Measurements from ENCODE around the gene MYO5A.

Gene MYO5A

DNA sequence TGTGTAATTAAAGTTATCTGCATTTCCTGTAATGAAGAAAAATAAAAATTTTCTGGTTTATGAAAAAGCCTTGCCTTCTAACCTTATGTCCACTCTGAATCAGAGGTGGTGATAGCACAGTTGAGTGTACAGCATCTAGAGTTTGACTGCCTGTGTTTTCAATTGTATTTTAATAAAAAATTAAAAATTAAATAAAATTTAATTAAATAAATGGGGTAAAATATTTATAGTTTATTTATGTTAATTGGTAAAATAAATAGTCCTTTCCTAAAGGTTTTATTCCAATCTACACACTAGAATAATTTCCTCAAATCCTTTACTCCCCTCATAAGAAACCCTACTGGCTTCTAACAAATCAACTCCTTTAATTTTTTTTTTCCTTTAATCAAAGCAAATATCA, 121.3 kb downstream of the MYO5A start:
- TF ChIP-seq, protein P1, sequence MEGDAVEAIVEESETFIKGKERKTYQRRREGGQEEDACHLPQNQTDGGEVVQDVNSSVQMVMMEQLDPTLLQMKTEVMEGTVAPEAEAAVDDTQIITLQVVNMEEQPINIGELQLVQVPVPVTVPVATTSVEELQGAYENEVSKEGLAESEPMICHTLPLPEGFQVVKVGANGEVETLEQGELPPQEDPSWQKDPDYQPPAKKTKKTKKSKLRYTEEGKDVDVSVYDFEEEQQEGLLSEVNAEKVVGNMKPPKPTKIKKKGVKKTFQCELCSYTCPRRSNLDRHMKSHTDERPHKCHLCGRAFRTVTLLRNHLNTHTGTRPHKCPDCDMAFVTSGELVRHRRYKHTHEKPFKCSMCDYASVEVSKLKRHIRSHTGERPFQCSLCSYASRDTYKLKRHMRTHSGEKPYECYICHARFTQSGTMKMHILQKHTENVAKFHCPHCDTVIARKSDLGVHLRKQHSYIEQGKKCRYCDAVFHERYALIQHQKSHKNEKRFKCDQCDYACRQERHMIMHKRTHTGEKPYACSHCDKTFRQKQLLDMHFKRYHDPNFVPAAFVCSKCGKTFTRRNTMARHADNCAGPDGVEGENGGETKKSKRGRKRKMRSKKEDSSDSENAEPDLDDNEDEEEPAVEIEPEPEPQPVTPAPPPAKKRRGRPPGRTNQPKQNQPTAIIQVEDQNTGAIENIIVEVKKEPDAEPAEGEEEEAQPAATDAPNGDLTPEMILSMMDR (IDR thresholded peaks at IDR 0.05) = no peak
- no peaks in the 10 kb centered on the region for H3K27me3 ChIP-seq (ENCODE audit: control insufficient read depth, insufficient read depth, low read length)
- H2AFZ ChIP-seq = no peak overlapping the region
- H3K9ac ChIP-seq = no peak overlapping the region
- peaks cover 3% of the 10 kb centered on the region for H3K4me1 ChIP-seq
- H3K9me3 ChIP-seq (ENCODE audit: control insufficient read depth, low read length) = no peaks in the 10 kb centered on the region
- no peaks in the 10 kb centered on the region for H3K36me3 ChIP-seq (ENCODE audit: control insufficient read depth, insufficient read depth, low read length)
- H3K27ac ChIP-seq = no peak overlapping the region
- no peaks in the 10 kb centered on the region for H3K79me2 ChIP-seq
- H3K4me2 ChIP-seq (ENCODE audit: low read length) = no peak overlapping the region
- H3K4me3 ChIP-seq (ENCODE audit: low read depth, low read length) = no peak overlapping the region

DNA sequence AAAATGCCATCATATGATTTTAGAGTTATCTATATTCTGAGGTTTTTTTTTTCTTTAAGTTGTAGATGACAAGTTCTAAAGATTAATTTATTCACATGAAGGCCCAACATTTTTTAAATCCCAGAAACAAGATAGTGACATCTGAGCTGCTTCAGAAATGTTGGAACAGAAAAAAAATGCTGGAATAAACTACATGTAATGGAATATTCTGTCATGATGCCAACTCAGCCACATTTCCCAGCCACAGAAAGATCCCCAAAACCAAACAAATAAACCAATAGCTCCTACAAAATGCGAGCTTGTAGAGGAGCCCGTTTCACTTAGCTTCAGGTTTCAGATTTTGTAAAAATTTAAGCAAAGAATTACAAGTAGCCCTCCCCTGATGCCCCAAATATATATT, 122.1 kb downstream of the MYO5A start:
- no peak overlapping the region for H3K4me2 ChIP-seq (ENCODE audit: low read length)
- H3K27me3 ChIP-seq (ENCODE audit: control insufficient read depth, insufficient read depth, low read length) = no peaks in the 10 kb centered on the region
- H3K4me1 ChIP-seq = peaks cover 3% of the 10 kb centered on the region
- H3K27ac ChIP-seq = peak overlapping the region; percentile 5
- H3K4me3 ChIP-seq (ENCODE audit: low read depth, low read length) = no peak overlapping the region
- no peaks in the 10 kb centered on the region for H3K9me3 ChIP-seq (ENCODE audit: control insufficient read depth, low read length)
- H3K9ac ChIP-seq = no peak overlapping the region
- TF ChIP-seq, protein P1 (IDR thresholded peaks at IDR 0.05) = no peak
- H3K79me2 ChIP-seq = no peaks in the 10 kb centered on the region
- H2AFZ ChIP-seq = no peak overlapping the region
- no peaks in the 10 kb centered on the region for H3K36me3 ChIP-seq (ENCODE audit: control insufficient read depth, insufficient read depth, low read length)

DNA sequence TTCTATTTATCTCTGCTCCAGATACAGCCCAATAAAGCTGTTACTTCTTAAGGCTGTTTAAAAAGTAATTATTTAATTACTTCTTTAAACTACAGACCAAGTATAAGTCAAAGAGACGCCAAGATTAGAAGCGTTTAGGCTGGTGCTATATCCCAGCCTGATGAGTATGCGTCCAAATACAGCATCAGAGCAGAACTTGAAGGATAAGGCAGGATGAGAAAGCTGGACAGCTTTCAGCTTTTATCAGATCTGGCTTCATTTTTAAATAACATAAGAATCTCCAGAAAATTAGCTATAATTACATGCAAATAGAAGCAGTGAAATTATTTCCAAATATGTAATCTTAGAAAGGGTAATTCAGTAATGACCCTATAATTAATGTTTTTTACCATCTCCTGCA, 122.8 kb downstream of the MYO5A start:
- no peak overlapping the region for H3K9ac ChIP-seq
- H3K9me3 ChIP-seq (ENCODE audit: control insufficient read depth, low read length) = no peaks in the 10 kb centered on the region
- H3K4me3 ChIP-seq (ENCODE audit: low read depth, low read length) = no peak overlapping the region
- no peak overlapping the region for H2AFZ ChIP-seq
- H3K4me1 ChIP-seq = peaks cover 3% of the 10 kb centered on the region
- no peak overlapping the region for H3K4me2 ChIP-seq (ENCODE audit: low read length)
- H3K27ac ChIP-seq = peak overlapping the region; percentile 1
- no peaks in the 10 kb centered on the region for H3K79me2 ChIP-seq
- no peaks in the 10 kb centered on the region for H3K36me3 ChIP-seq (ENCODE audit: control insufficient read depth, insufficient read depth, low read length)
- TF ChIP-seq, protein P1 (IDR thresholded peaks at IDR 0.05) = no peak
- no peaks in the 10 kb centered on the region for H3K27me3 ChIP-seq (ENCODE audit: control insufficient read depth, insufficient read depth, low read length)

DNA sequence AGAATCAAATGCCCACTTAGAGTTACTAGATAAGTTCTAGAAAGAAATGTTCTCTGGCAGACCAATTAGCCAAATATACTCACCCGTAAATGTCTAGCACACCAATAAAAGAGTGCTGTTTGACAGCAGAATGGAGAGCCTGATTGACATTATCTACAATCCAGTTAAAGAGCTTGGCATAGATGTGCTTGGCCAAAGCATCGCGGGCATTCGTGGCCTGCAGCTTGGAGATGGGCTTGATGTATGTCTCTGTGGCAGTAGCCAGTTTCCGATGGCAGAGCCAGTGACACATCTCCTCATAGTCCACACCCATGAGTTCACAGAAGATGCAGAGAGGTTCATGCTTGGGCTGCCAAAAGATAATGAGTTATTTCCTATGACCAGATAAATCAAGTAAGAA, 131.6 kb downstream of the MYO5A start:
- Histone ChIP-seq H3K4me2 (ENCODE audit: low read length) (no peak overlapping the region), H3K27me3 (ENCODE audit: control insufficient read depth, insufficient read depth, low read length) (no peaks in the 10 kb centered on the region), H3K9me3 (ENCODE audit: control insufficient read depth, low read length) (no peaks in the 10 kb centered on the region), H3K79me2 (no peaks in the 10 kb centered on the region), H3K36me3 (ENCODE audit: control insufficient read depth, insufficient read depth, low read length) (no peaks in the 10 kb centered on the region), H3K4me3 (ENCODE audit: low read depth, low read length) (no peak overlapping the region), H3K4me1 (peaks cover 4% of the 10 kb centered on the region), H2AFZ (no peak overlapping the region), H3K27ac (no peak overlapping the region), H3K9ac (no peak overlapping the region)
- TF ChIP-seq, protein P1 (IDR thresholded peaks at IDR 0.05) = no peak

DNA sequence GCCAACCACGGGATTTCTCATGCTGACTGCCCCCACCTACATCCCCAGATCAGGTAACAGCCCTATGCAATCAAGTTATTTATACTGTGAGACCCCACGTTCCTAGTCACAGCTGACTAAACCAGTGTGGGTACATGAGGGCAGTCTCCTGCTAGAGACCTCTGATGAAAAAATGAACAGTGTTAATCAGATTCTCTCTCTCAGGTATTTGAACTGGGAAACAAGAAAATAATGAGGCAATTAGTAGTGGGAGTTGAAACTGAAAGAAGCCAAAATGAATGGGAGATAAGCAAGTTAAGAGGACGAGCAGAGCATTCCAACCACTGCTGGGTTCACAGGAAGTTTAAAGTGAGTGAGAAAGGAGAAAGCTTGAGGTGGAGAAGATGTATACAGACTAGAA, 134.6 kb downstream of the MYO5A start:
- Histone ChIP-seq H3K4me1 (peaks cover 4% of the 10 kb centered on the region), H3K36me3 (ENCODE audit: control insufficient read depth, insufficient read depth, low read length) (no peaks in the 10 kb centered on the region), H3K9ac (no peak overlapping the region), H3K27me3 (ENCODE audit: control insufficient read depth, insufficient read depth, low read length) (no peaks in the 10 kb centered on the region), H3K27ac (no peak overlapping the region), H3K4me2 (ENCODE audit: low read length) (no peak overlapping the region), H3K79me2 (no peaks in the 10 kb centered on the region), H3K9me3 (ENCODE audit: control insufficient read depth, low read length) (no peaks in the 10 kb centered on the region), H2AFZ (no peak overlapping the region), H3K4me3 (ENCODE audit: low read depth, low read length) (no peak overlapping the region)
- TF ChIP-seq, protein P1 (IDR thresholded peaks at IDR 0.05) = no peak

Measured in parathyroid adenoma (tissue), 2 donors.